HG03045 (cell line): Measurements from ENCODE around the gene CISD3.

Source experiments
- ATAC-seq: cut with Tn5 transposase; IDR thresholded peaks from one replicate; pipeline ENCODE4 v1.9.1; 2021; ENCODE audit warnings: mild to moderate bottlenecking, moderate library complexity; ENCODE audit not compliant: unreplicated experiment

CISD3 gene

DNA sequence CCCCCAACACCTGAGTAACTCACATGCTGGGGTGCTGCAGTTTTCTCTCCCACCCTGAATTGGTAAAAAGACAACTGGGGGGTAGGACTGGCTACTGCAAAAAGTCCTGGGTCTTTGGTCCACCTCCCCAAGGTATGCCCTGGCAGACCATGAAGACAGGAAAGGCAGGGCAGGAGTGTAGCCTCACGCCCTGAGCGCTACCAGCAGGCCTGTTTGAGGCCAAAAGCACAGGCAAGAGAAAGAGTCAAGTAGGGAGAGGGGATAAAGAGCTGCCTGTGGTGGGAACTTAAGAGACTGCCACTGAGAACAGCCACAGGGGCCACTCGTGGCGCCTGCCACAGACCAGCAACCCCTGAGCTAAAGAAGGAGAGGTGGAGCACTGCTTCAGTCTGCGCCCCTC is 36.2 kb downstream of the CISD3 start:
- ATAC-seq = no peak

- no peak for ATAC-seq
Observed at GRCh38 chr17:38768417-38768816, 38.3 kb downstream of the CISD3 start.

DNA sequence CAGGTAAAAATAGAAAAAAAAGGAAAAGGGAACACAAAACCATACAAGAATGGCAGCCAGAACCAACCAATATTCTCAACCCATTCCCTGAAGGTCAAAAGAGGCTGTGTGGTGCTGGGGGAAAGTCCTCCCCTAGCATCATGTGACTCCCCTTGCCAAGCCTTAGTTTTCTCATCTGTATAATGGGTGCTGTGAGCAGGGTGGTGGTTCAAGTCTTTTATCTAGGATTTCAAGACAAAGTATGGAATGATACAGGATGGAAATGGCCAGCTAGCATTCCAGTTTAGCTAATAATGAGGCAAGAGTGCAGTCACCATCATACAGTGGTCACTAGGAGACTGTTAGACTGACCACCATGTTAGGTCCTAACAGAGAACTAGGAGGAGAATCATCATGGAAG is 43.1 kb downstream of the CISD3 start:
- no peak for ATAC-seq

DNA sequence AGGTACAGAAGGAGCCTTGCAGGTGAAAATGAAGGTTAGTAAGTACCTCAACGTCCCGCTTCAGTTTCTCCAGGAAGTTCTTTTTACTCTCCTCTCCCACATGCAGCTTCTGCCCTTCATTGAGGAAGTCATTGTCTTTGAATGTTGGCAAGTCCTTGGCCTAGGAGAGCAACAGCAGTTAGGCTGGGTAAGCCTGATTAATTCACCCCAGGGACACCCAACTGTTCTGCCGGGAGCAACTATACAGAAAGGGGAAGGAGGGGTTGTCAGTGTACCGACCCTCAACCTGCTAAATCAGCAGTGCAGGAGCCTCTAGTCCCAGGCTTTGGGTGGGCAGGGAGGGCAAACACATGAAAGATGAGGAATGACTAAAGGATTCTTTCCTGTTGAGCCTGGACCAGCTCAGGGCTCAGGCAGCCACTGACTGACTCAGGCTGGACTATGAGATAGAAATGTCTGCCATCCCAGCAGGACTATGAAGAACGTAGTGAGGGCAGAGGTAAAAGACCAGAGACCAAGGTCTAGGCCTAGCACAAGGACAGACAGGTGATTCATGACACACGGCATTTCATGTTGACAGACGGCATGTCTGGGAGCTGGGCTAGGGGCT is 47.6 kb downstream of the CISD3 start:
- ATAC-seq = no peak

DNA sequence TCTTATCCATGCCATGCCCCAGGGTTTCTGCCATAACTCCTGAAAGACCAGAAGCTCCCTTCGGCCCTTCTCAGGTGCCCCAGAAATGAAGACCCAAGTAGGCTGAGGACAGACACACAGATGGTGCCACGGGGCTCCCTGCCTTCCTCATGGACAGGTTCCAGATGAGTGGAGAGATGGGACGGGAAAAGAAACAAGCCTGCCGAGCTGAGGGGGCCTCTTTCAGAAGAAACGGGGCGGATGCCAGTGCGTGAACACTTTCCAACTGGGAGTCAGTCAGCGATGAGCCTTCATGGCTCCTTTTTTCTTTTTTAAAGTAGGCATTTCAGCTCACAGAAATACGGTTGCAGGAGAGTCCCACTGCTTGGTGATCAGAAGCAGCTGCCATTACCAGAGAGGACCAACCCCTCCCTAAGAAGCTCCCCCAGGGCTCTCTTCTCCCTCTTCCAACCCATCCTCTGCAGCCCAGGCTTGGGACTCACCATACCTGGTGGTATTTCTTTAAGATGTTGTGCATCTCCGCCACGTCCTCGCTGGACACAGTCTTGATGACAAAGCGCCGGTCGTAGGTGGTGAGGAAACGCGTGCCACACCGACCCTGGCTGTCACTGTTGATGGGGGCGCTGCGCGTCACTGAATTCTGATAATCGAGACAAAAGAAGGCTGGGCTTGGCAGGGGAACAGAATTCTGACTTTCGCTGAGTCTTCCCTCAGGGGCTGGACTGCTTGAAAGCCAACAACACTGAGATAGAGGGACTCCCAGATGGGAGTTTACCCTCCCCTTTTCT is 50.0 kb downstream of the CISD3 start:
- no peak for ATAC-seq

DNA sequence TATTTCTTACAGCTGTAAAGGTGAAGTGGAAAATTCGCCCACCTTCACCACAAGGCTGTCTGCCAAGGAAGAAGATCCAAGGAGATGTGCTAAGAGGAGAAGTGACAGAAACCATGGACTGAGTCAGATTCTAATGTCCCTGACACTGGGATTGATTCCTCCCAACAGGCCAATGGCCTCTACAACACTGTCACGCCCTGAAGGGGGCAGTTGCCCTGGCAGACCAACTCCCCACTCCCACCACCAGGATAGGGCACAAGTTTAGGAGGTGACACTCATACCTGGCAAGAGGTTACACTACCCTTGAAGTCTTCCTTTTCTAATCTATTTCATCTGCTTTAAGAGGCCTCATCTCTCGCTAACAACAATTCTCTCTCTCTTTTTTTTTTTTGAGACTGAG is 53.1 kb downstream of the CISD3 start:
- no peak for ATAC-seq
